Measurements from ENCODE around the gene IRAK3.

- no peak for TF ChIP-seq CTCF (IDR thresholded peaks at IDR 0.05)
- TF ChIP-seq POLR2A (IDR thresholded peaks at IDR 0.05): no peak
- no peak for TF ChIP-seq POLR2AphosphoS5 (IDR thresholded peaks at IDR 0.05)
Measured at GRCh38 chr12:66262737-66263136, 73.7 kb downstream of the IRAK3 start.
